Brain microvascular endothelial cell (primary cell): Measurements from ENCODE around the gene TPRG1.

Experiments used
- DNase-seq: peaks from one replicate; pipeline ENCODE4 v3.0.0-alpha.2; 2020
- H3K27ac ChIP-seq: fragments of 250-450 bp; sonication (Bioruptor Pico); 2 replicates; pipeline ENCODE4 v1.5.1; 2020; ENCODE audit warnings: mild to moderate bottlenecking, moderate library complexity
- H3K27me3 ChIP-seq: fragments of 250-450 bp; sonication (Bioruptor Pico); replicated peaks from 2 replicates; pipeline ENCODE4 v1.5.1; 2020; ENCODE audit warnings: mild to moderate bottlenecking
- H3K36me3 ChIP-seq: fragments of 250-450 bp; sonication (Bioruptor Pico); replicated peaks from 2 replicates; pipeline ENCODE4 v1.5.1; 2020; ENCODE audit warnings: mild to moderate bottlenecking
- H3K4me3 ChIP-seq: 2 replicates; pipeline ENCODE4 v1.5.1; 2011; ENCODE audit warnings: low read depth, mild to moderate bottlenecking, control low read depth, low read length, moderate library complexity
- in situ Hi-C: cut with HindIII; loops from 2 replicates; pipeline ENCODE4 v1.10.0; 2017; ENCODE audit warnings: low sequenced_read_pairs, low pct_ligation_motif_present
- TF ChIP-seq, protein P1 (sequence below): IDR thresholded peaks from 2 replicates; pipeline ENCODE4 v1.5.1; 2011; ENCODE audit warnings: low read depth, mild to moderate bottlenecking, moderate library complexity, low read length, control low read depth, inconsistent platforms; ENCODE audit errors: missing control alignments

Gene TPRG1

DNA sequence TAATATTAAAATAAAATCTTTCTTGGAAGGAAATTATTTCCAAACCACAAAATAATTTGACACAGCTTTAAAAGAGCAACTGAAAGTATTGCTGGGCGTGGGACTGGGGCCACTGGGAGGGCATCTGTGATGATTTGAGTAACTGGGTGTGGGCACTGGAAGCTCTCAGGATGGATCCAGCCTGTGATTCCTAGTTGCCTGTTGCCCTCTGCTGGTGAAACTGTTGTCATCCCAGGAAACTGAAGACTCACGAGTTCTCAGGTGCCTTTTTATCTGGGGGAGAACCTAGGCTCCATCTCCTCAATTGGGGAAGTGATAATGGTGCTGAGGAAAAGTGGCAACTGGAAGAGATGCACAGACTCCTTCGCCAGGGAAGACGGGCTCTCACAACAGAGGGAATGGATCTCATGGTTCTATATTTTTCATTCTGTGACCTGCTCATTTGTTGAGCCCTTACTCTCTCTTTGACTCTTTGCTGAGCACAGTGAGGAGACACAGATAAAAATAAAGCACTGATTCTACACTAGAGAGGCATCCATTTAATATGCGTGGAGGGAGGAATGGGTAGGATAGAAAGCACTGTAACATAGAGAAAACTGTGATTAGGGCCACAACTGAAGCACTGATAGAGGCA lies 61.6 kb downstream of the TPRG1 start:
- Histone ChIP-seq H3K27ac (no peak overlapping the region), H3K27me3 (no peaks in the 10 kb centered on the region), H3K36me3 (no peaks in the 10 kb centered on the region), H3K4me3 (no peak overlapping the region)
- in situ Hi-C loops: no loop called here
- TF ChIP-seq, protein P1, sequence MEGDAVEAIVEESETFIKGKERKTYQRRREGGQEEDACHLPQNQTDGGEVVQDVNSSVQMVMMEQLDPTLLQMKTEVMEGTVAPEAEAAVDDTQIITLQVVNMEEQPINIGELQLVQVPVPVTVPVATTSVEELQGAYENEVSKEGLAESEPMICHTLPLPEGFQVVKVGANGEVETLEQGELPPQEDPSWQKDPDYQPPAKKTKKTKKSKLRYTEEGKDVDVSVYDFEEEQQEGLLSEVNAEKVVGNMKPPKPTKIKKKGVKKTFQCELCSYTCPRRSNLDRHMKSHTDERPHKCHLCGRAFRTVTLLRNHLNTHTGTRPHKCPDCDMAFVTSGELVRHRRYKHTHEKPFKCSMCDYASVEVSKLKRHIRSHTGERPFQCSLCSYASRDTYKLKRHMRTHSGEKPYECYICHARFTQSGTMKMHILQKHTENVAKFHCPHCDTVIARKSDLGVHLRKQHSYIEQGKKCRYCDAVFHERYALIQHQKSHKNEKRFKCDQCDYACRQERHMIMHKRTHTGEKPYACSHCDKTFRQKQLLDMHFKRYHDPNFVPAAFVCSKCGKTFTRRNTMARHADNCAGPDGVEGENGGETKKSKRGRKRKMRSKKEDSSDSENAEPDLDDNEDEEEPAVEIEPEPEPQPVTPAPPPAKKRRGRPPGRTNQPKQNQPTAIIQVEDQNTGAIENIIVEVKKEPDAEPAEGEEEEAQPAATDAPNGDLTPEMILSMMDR: peak; percentile 88
- peak; percentile 71 for DNase-seq

DNA sequence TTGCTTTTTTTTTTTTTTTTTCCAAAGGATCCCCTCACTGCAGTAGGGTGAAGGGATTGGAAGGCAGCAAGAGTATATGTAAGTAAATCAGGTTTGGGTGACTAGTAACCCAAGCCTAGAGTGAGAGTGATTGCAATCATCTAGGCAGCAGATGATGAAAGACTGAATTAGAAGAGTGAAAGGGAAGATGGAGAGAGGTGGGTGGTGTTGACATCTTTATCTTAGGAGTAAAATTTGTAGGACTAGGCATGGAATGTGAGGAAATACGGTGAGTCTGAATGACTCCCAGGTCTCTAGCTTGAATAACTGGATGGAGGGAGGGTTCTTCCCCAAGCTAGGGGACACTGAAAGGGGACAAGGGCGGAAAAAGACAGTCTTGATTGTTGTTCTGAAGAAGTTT lies 63.4 kb downstream of the TPRG1 start:
- in situ Hi-C loops: no loop called here
- no peak overlapping the region for H3K4me3 ChIP-seq
- TF ChIP-seq, protein P1: no peak
- no peaks in the 10 kb centered on the region for H3K27me3 ChIP-seq
- no peaks in the 10 kb centered on the region for H3K36me3 ChIP-seq
- no peak for DNase-seq
- H3K27ac ChIP-seq: no peak overlapping the region

DNA sequence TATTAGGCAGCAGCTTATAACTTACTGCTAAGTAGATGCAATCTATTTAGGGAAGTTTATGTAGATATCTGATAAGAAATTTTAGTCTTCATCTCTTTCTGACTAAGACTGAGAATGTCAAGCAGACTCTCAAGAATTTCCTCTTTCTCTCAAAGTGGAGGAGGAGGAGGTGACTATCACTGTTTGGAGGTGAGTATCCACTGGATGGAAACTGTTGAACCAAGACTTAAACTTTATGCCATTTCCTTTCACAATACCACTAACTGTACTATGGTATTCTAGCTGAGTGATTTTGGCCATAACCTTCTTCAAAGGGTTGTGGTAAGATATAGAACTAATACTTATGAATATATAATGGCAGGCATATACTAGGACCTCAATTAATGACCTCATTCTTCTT lies 64.6 kb downstream of the TPRG1 start:
- DNase-seq: no peak
- H3K4me3 ChIP-seq: no peak overlapping the region
- TF ChIP-seq, protein P1: no peak
- H3K27me3 ChIP-seq: no peaks in the 10 kb centered on the region
- no peaks in the 10 kb centered on the region for H3K36me3 ChIP-seq
- in situ Hi-C loops: no loop called here
- H3K27ac ChIP-seq: no peak overlapping the region

DNA sequence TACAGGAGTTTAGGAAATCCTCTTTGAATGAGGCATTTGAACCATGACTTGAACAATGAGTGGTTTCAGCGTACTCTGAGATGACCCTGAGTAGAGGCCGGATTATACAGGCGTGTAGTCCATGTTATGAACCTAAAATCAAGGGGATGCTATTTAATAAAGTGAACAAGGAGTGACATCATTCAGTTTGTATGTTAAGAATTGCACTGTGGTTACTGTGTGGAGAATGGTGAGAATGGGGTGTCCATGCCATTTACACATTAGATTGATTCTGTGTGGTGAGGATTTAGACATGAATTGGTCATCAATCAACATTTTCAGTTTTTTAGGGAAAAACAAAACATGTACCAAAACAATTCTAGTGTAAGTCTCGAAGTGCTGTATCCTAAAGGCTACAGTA lies 65.8 kb downstream of the TPRG1 start:
- Histone ChIP-seq H3K36me3 (no peaks in the 10 kb centered on the region), H3K27ac (no peak overlapping the region), H3K27me3 (no peaks in the 10 kb centered on the region), H3K4me3 (no peak overlapping the region)
- TF ChIP-seq, protein P1: no peak
- in situ Hi-C loops: no loop called here
- DNase-seq: no peak

DNA sequence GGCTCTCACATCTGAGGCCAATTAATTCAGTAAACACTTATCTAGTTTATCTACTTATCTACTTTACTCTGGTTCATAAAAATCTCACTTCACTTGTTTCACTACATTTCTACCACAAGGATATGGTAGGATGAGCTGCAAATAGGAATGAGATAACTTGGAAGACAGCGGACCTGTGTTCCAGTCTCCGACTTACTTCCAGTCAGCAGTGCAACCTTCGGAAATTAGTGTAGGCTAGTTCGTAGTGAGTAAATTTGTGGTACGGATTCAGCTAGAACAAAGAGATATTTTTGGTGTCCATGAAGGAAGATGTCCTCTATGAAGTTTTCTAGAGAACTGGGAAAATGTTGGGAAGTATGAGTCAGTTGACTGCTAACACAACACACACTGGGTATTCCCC lies 66.3 kb downstream of the TPRG1 start:
- H3K4me3 ChIP-seq: no peak overlapping the region
- no peak overlapping the region for H3K27ac ChIP-seq
- in situ Hi-C loops: no loop called here
- no peaks in the 10 kb centered on the region for H3K36me3 ChIP-seq
- no peaks in the 10 kb centered on the region for H3K27me3 ChIP-seq
- TF ChIP-seq, protein P1: no peak
- no peak for DNase-seq

DNA sequence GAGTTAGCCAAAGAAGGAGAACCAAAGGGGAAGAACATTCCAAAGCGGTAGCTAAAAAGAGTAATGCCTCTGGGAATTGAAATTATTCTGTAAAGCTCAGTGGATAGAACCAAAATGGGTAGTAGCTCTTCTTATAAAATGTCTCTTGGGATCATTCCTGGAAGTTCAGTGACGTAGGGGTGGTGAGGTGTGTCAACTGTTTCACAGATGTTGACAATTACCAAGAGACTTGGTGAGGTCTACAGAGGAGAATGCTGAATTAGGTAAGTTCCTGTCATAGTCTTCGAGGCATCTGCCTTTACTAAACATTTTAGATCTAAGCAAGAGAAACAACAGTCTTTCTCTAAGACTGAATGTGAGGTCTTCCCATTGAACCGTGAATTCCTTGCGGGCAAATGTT lies 67.8 kb downstream of the TPRG1 start:
- DNase-seq: no peak
- Histone ChIP-seq H3K27ac (no peak overlapping the region), H3K36me3 (no peaks in the 10 kb centered on the region), H3K27me3 (no peaks in the 10 kb centered on the region), H3K4me3 (no peak overlapping the region)
- in situ Hi-C loops: no loop called here
- TF ChIP-seq, protein P1: no peak
